CD4-positive, alpha-beta T cell (primary cell): ENCODE measurements around the gene DDT. TPM values are rescaled to one million over a fixed set of nuclear protein-coding genes. Genes with fewer than 3 reads are reported as not detected.
"Not testable (repeated sequence)": the region's sequence is repeated elsewhere in the genome, so short reads cannot be mapped to it uniquely, and the experiment has no call there.

Experiments
- ATAC-seq: fragments of 200-7000 bp; cut with Tn5 transposase; one replicate; pipeline ENCODE4 v1.10.0; 2022; ENCODE audit warnings: mild to moderate bottlenecking; ENCODE audit not compliant: poor library complexity
- CTCF ChIA-PET: fragments of 350-600 bp; sonication (Branson Sonifier 250); formaldehyde crosslinking; loops from one replicate; lab custom pipeline; 2021; ENCODE audit warnings: antibody characterized with exemption, inconsistent platforms; lab: Charles Lee
- POLR2A ChIA-PET: fragments of 350-600 bp; sonication (Branson Sonifier 250); formaldehyde crosslinking; loops from one replicate; lab custom pipeline; 2021; ENCODE audit warnings: antibody characterized with exemption, inconsistent platforms; lab: Charles Lee
- DNase-seq, 14 experiments: peaks; one replicate each; pipeline ENCODE4 v3.0.0-alpha.2; 2013 to 2020; ENCODE audit warnings: mixed read lengths in 2 of 14
- H3K27ac ChIP-seq, 2 donors: one replicate each; pipeline versions ENCODE4 v1.5.1 to v1.7.0; 2013; ENCODE audit warnings: low read length in 2 of 2, low read depth in 1 of 2, mild to moderate bottlenecking in 1 of 2
- H3K27me3 ChIP-seq, 2 experiments: 1 replicate in 1 of 2; 2 replicates in 1 of 2; pipeline versions ENCODE4 v1.6.1 to v1.7.0; 2013; ENCODE audit warnings: low read length in 2 of 2, control low read depth in 1 of 2, mild to moderate bottlenecking in 1 of 2, moderate library complexity in 1 of 2; ENCODE audit not compliant: insufficient read depth in 2 of 2, control insufficient read depth in 1 of 2
- H3K36me3 ChIP-seq: one replicate; pipeline ENCODE4 v1.6.1; 2013; ENCODE audit warnings: low read length, control low read depth; ENCODE audit not compliant: insufficient read depth
- H3K4me1 ChIP-seq: one replicate; pipeline ENCODE4 v1.6.1; 2013; ENCODE audit warnings: low read length, control low read depth; ENCODE audit not compliant: insufficient read depth
- H3K4me3 ChIP-seq: one replicate; pipeline ENCODE4 v1.5.1; 2013; ENCODE audit warnings: mild to moderate bottlenecking, low read length, moderate library complexity
- H3K9me3 ChIP-seq, 2 experiments: 1 replicate in 1 of 2; 2 replicates in 1 of 2; pipeline versions ENCODE4 v1.6.1 to v1.7.0; 2013; ENCODE audit warnings: low read length in 2 of 2, mild to moderate bottlenecking in 2 of 2, control low read depth in 1 of 2, moderate library complexity in 1 of 2; ENCODE audit not compliant: control insufficient read depth in 1 of 2, insufficient read depth in 1 of 2
- H3K27ac Mint-ChIP-seq: one replicate; pipeline ENCODE4 v1.8.0; 2020; ENCODE audit warnings: mixed read lengths
- H3K27me3 Mint-ChIP-seq: one replicate; pipeline ENCODE4 v1.8.0; 2021; ENCODE audit warnings: mixed read lengths
- H3K36me3 Mint-ChIP-seq: one replicate; pipeline ENCODE4 v1.8.0; 2021; ENCODE audit warnings: low read depth, mixed read lengths
- H3K4me1 Mint-ChIP-seq: one replicate; pipeline ENCODE4 v1.8.0; 2021; ENCODE audit warnings: low read depth, mixed read lengths
- H3K4me3 Mint-ChIP-seq: one replicate; pipeline ENCODE4 v1.8.0; 2020; ENCODE audit warnings: mild to moderate bottlenecking, mixed read lengths
- H3K9me3 Mint-ChIP-seq: one replicate; pipeline ENCODE4 v1.8.0; 2020; ENCODE audit warnings: mixed read lengths
- CTCF ChIP-seq: fragments of 200-600 bp; IDR thresholded peaks from one replicate; pipeline ENCODE4 v1.8.0; 2022; ENCODE audit warnings: antibody characterized with exemption, mild to moderate bottlenecking
- intact Hi-C, 2 experiments: fragments of 100-400 bp; cut with DNase I in 1 of 2; cut with micrococcal nuclease in 1 of 2; formaldehyde crosslinking; loops; one replicate each; pipeline versions ENCODE4 v1.15.1 to v1.9.0; 2023 to 2025; cut with DNase I, micrococcal nuclease
- total RNA-seq, 174 experiments: library from RNA in 2 of 174; stranded (reverse) in 2 of 174; gene quantifications; one replicate each; pipeline ENCODE4 v1.2.3 and lab custom pipeline; 2021 to 2026

Gene DDT
- total RNA-seq, 2 experiments from 2014 or later = 82.3 to 84.3 TPM

DNA sequence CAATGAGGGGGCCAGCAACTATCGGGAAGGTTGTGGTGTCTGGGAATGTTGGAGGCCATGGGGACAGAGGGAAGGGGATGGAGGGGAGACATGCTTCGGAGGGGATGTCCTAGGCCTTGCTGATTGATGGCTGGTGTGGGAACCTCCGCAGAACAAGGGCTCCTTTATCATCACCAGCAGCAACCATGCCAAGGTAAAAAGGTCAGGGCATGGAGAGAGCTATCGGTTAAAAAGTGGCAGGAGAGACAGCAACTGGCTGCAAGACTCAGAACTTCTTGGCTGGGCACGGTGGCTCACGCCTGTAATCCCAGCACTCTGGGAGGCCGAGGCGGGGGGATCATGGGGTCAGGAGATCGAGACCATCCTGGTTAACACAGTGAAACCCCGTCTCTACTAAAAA, 28.0 kb upstream of the DDT start:
- TF ChIP-seq CTCF = no peak
- H3K4me3 Mint-ChIP-seq = no peak overlapping the region
- H3K4me3 ChIP-seq = no peak overlapping the region
- ChIA-PET CTCF (no interaction called here), POLR2A (no interaction called here)
- H3K27me3 ChIP-seq = no peaks in the 10 kb centered on the region
- no peak for DNase-seq
- ATAC-seq = no peak
- no peaks in the 10 kb centered on the region for H3K9me3 ChIP-seq
- H3K36me3 ChIP-seq = no peaks in the 10 kb centered on the region
- H3K27me3 Mint-ChIP-seq = peaks cover 9% of the 10 kb centered on the region
- H3K4me1 ChIP-seq = no peaks in the 10 kb centered on the region
- no peaks in the 10 kb centered on the region for H3K4me1 Mint-ChIP-seq
- H3K36me3 Mint-ChIP-seq = no peaks in the 10 kb centered on the region
- H3K27ac Mint-ChIP-seq = no peak overlapping the region
- intact Hi-C loops = no loop called here
- H3K27ac ChIP-seq = no peak overlapping the region
- no peaks in the 10 kb centered on the region for H3K9me3 Mint-ChIP-seq

DNA sequence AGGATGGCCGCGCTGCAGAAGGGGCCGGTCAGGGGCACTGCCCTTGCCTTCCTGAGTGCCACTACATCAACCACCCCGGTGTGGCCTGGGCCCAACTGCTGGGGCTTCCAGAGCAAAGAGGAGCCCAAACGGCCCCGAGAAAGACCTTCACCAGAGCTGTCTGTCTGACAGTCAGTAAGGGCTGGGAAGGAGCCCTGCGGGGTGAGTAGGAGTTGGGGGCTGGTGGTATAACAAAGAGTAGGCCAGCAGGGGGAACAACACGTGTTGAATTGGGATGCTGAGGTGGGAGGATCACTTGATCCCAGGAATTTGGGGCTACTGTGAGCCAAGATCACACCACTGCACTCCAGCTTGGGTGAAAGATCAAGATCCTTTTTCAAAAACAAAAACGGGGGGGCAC, 27.1 kb upstream of the DDT start:
- H3K4me1 ChIP-seq = no peaks in the 10 kb centered on the region
- no peak overlapping the region for H3K4me3 Mint-ChIP-seq
- H3K27ac Mint-ChIP-seq = no peak overlapping the region
- ATAC-seq (no peak), DNase-seq (no peak)
- no peaks in the 10 kb centered on the region for H3K4me1 Mint-ChIP-seq
- no peaks in the 10 kb centered on the region for H3K9me3 Mint-ChIP-seq
- intact Hi-C loops = no loop called here
- H3K36me3 Mint-ChIP-seq = no peaks in the 10 kb centered on the region
- no peak overlapping the region for H3K27ac ChIP-seq
- no peak overlapping the region for H3K4me3 ChIP-seq
- no peaks in the 10 kb centered on the region for H3K27me3 ChIP-seq
- H3K36me3 ChIP-seq = no peaks in the 10 kb centered on the region
- ChIA-PET POLR2A (no interaction called here), CTCF (no interaction called here)
- TF ChIP-seq CTCF = no peak
- no peaks in the 10 kb centered on the region for H3K9me3 ChIP-seq
- peaks cover 9% of the 10 kb centered on the region for H3K27me3 Mint-ChIP-seq

GRCh38 chr22:23999779-24000178, 25.5 kb upstream of the DDT start:
- ATAC-seq, H3K27me3 Mint-ChIP-seq, DNase-seq, H3K4me3 Mint-ChIP-seq, intact Hi-C loops, H3K9me3 Mint-ChIP-seq, H3K36me3 ChIP-seq, H3K9me3 ChIP-seq, H3K27ac ChIP-seq, H3K36me3 Mint-ChIP-seq, H3K27ac Mint-ChIP-seq, H3K4me1 Mint-ChIP-seq, POLR2A ChIA-PET, CTCF ChIA-PET, H3K27me3 ChIP-seq, H3K4me3 ChIP-seq, H3K4me1 ChIP-seq: not testable (repeated sequence)

- Histone ChIP-seq H3K27me3 (no peaks in the 10 kb centered on the region), H3K27ac (no peak overlapping the region), H3K4me1 (no peaks in the 10 kb centered on the region), H3K9me3 (no peaks in the 10 kb centered on the region), H3K4me3 (no peak overlapping the region), H3K36me3 (no peaks in the 10 kb centered on the region)
- ATAC-seq (no peak), DNase-seq (no peak)
- Mint-ChIP-seq H3K4me1 (no peaks in the 10 kb centered on the region), H3K27me3 (peaks cover 2% of the 10 kb centered on the region), H3K36me3 (no peaks in the 10 kb centered on the region), H3K4me3 (no peak overlapping the region), H3K27ac (no peak overlapping the region), H3K9me3 (no peaks in the 10 kb centered on the region)
- ChIA-PET CTCF (no interaction called here), POLR2A (no interaction called here)
- intact Hi-C loops = no loop called here
- TF ChIP-seq CTCF = no peak
These were observed 22.9 kb upstream of the DDT start for GRCh38 chr22:23997092-23997491.

- CTCF ChIA-PET, H3K27me3 ChIP-seq, H3K27me3 Mint-ChIP-seq, H3K36me3 Mint-ChIP-seq, H3K36me3 ChIP-seq, POLR2A ChIA-PET, H3K27ac Mint-ChIP-seq, H3K4me1 ChIP-seq, H3K4me3 ChIP-seq, H3K9me3 Mint-ChIP-seq, H3K4me1 Mint-ChIP-seq, H3K9me3 ChIP-seq, H3K4me3 Mint-ChIP-seq, H3K27ac ChIP-seq, DNase-seq, intact Hi-C loops, ATAC-seq: not testable (repeated sequence)
These were observed 19.4 kb upstream of the DDT start for GRCh38 chr22:23993581-23994177.
